Activated CD8-positive, alpha-beta memory T cell treated with anti-CD3 and anti-CD28 coated beads for 1 hour (primary cell): Measurements from ENCODE around the gene BMPER.

Source experiments
- DNase-seq, 2 donors: peaks; one replicate each; pipeline ENCODE4 v3.0.0-alpha.2; 2020; ENCODE audit warnings: low read depth in 1 of 2; ENCODE audit errors: extremely low read depth in 1 of 2

BMPER gene

DNA sequence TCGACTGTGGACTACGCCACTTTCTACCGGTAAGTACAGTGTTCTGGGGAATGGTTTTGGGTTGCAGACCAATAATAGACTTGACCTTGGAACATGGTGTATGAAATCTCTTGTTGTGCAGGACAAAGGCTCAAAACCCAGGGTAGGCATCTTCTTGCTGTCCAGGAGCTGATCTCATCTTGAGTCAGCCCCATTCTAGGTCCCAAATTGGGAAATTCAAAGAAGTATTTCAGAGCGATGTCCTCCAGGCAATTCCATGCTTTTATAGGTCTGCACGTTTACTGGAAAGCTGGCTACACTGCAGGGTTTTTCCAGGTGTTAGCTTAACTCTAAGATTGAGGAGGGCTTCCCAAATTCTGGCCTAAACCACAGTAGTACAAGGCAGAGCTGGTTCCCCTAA, 180.7 kb downstream of the BMPER start:
- DNase-seq, result no peak

GRCh38 chr7:34086981-34087380, 181.6 kb downstream of the BMPER start:
- DNase-seq, result no peak

- DNase-seq, result no peak
Observed at GRCh38 chr7:34087892-34088891, 182.9 kb downstream of the BMPER start.

DNA sequence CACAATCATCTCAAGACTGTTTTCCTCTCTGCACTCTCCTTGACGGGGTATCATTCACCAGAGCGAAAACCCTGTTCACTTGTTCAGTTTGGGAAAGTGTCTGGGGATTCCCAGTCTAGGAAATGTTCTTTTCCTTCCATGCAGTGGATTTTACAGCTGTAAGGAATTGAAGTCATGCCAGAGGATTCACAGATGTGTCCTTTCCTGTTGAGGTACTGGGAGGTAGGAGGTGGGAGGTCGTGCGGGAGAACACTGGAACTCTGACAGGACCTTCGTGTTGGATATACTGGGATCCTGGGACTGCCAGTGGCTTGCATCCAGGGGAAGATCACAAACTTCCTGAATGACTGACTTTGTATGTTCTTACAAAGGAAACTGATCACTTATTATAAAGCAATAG, 185.5 kb downstream of the BMPER start:
- no peak for DNase-seq

GRCh38 chr7:34091321-34091917, 186.1 kb downstream of the BMPER start:
- no peak for DNase-seq

GRCh38 chr7:34093276-34093675, 187.9 kb downstream of the BMPER start:
- no peak for DNase-seq

DNA sequence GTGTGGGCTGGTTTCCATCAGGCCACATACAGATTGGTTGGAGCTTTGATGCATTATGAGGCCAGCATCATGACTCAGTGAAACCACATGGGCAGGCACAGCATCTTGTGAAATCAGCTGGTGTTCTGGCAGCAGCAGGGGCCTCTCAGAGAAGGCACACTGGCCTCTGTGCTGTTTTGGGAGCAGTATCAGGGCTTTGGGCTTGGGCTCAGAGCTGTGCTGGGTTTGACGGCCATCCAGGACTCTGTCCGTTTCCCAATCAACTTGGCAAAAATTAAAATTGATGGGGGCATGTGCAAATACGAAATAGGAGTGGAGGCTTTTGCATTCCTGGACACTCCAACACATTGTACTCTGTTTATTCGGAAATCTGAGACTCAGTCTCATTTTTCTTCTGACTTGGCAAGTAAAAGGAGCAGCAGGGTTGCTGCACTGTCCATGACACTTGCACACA, 190.9 kb downstream of the BMPER start:
- DNase-seq, result no peak

- no peak for DNase-seq
Observed at GRCh38 chr7:34096777-34097176, 191.4 kb downstream of the BMPER start.

DNA sequence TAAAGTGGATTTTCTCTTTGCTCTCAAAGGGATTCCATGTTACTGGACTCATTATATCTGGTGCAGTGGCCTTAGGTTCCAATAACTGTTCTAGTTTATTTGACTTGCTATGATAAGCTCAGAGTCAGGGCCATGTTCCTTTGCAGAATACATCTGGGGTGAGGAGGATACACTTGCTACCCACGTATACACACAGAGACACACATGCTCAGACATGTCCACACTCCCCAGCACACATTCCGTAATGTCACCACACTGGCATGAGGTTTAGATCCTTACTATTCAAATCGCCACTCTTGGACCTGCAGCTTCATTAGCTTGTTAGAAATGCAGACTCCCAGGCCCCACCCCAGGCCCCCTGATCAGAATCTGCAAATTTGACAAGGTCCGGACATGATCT, 195.3 kb downstream of the BMPER start:
- DNase-seq, result no peak

DNA sequence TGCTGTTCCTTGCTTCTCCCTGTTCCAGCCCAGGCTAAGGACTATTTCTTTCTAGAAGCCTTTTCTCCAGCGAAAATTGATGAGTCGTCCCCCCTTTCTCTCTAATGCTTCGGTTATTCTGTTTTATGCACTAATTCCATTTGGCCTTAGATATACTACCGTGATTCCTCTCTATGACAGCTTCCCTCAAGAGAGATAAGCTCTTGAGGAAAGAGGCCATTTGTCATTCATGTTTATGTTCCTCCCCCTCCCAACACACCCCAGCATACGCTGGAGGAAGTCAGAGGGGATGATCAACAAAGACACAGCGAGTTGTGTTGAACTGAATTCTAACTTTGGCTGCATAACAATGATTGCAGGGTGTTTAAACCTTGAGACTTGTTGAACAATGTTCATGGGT, 198.8 kb downstream of the BMPER start:
- DNase-seq, result no peak

- no peak for DNase-seq
Observed at GRCh38 chr7:34104992-34105391, 199.7 kb downstream of the BMPER start.

DNA sequence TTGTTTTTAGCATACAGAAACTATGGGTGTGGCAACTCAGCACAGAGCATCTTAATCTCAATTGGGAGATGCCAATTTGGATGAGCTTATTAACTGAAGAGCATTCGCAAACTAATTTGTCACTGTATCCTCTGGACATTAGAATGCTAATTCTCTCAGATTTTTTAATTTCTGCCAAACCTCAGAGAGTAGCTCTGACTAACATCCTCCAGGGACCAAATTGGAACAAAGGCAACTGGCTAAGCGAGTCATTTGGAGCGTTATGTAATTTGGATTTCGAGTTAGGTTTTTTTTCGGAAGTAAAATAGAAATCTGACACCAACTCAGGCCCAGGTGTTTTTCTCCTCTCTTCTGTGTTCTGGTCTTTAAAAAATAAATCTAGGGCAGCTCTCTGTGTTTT, 201.9 kb downstream of the BMPER start:
- DNase-seq, result no peak

DNA sequence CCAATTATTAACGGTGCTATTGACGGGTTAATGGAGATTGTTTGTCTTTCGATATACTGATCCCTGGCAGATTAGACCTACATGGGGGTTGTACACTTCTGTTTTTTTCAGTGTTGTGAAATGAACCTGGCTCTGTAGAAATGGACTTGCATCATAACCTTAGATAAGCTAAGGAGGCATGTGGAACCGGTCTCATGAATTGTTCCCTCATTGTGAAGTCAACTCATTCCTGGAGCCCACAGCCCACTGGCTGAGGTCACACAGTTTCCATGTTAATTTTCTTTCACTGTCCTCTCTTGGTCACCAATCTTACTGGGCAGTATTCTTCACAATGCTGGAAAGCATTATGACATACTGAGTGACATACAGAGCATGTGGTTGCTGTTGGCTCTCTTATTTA, 202.8 kb downstream of the BMPER start:
- DNase-seq, result no peak

- no peak for DNase-seq
Observed at GRCh38 chr7:34109936-34110780, 204.8 kb downstream of the BMPER start.

DNA sequence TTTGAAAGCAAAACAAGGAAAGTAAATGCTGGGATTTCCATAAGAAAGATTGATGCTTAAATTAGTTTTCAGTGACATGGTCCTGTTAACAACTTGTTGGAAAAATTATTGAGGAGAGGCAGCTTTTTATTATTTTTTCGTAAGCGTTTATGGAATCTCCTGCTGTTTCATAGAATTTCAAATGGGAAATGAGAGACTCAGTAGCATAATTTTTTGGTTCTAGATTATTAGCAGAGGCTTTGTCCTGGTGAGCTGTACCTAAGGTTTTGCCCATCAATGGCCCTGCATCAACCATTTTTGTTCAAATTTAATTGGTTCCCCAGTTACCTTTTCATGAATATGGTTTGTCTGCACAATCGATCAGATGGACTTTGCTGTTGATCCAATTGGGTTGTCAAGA, 205.7 kb downstream of the BMPER start:
- no peak for DNase-seq

DNA sequence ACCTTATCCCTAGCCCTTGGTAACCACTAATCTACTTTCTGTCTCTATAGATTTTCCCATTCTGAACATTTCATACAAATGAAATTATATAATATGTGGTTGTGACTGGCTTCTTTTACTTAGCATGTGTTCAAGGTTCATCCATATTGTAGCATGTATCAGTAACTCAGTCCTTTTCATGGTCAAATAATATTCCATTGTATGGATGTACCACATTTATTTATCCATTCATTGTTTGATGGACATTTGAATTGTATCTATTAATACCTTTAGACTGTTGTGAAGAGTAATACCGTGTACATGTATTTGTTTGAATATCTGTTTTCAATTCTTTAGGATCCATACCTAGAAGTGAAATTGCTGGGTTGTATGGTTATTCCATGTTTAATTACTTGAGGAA, 210.2 kb downstream of the BMPER start:
- DNase-seq, result no peak

DNA sequence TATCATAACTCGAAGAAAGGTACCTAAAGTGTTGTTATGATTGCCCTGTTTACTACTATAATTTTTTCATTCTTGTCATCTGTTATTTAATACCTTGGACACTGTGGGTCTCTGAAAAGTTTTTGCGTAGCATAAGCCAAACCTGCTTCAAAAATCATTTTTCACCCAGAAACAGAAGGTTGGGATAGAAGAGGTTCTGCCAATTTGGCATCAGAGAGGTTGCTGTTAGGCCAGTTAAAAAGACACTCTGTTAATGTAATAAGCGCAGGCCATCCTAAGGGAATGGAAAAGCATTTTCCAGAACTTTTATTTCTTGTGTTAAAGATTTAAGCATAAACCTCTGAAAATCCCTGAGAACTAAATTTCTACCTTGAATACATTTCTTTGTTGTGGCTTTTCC, 212.2 kb downstream of the BMPER start:
- no peak for DNase-seq

DNA sequence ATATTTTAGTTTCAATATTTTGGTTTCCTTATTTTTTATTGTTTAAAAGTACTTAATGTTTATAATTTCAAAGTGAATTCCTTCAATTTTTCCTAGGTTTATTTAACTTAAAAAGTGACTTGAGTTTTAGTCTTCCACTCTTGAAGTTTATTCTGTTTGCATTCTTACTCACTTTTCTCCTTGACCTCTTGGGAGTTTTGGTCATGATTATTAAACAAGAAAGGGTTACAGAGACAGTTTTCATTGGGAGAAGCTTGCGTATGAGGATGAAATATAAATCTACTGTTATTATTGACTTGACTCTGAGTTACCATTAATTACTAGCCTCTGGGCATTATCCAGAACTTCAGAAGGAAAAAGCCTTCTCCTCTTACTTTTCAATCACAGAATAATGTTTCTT, 216.0 kb downstream of the BMPER start:
- DNase-seq, result no peak

DNA sequence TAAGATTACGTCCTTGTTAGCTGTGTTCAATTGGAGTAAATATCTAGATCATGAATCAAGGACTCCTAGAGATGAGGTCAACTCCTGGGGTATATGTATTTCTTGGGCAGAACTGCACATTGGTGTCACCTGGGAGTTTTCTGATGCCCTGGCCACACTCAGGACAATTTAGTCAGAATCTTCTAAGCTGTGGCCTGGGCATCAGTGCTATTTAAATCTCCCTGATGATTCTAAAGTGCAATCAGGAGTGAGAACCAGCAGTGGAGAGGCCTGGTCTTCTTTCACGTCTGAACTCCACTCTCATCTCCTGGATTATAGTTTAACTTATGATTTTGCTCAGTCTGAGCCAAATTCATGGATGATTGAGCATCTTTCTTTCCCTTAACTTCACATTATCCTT, 218.0 kb downstream of the BMPER start:
- DNase-seq, result no peak

- no peak for DNase-seq
Observed at GRCh38 chr7:34124765-34125164, 219.4 kb downstream of the BMPER start.

GRCh38 chr7:34128762-34129161, 223.4 kb downstream of the BMPER start:
- no peak for DNase-seq
